HG03039 (cell line): ENCODE results near the gene KRTAP12-2.
"Not testable (repeated sequence)": the region's sequence is repeated elsewhere in the genome, so short reads cannot be mapped to it uniquely, and the experiment has no call there.

Experiments
- ATAC-seq: cut with Tn5 transposase; IDR thresholded peaks from one replicate; pipeline ENCODE4 v1.9.1; 2021; ENCODE audit warnings: mild to moderate bottlenecking, moderate library complexity; ENCODE audit not compliant: unreplicated experiment

The KRTAP12-2 gene

GRCh38 chr21:44653656-44654575 is 12.8 kb downstream of the KRTAP12-2 start:
- no peak for ATAC-seq

DNA sequence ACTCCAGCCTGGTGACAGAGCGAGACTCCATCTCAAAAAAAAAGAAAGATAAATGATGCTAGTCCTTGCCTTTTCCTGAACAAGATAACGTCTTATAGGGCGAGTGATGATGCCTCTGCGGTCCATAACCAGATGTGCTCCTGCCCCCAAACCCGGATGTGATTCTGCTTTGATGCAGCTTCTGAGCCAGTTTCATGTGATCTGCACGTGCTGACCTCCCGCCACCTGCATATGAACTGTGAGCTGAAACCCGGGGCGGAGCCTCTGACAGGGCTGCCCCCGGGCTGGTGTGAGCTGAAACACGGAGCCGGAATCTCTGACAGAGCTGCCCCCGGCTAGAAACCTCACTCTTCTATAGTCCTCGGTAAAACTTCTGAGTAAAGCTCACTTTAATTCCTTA is 13.6 kb downstream of the KRTAP12-2 start:
- ATAC-seq: no peak

DNA sequence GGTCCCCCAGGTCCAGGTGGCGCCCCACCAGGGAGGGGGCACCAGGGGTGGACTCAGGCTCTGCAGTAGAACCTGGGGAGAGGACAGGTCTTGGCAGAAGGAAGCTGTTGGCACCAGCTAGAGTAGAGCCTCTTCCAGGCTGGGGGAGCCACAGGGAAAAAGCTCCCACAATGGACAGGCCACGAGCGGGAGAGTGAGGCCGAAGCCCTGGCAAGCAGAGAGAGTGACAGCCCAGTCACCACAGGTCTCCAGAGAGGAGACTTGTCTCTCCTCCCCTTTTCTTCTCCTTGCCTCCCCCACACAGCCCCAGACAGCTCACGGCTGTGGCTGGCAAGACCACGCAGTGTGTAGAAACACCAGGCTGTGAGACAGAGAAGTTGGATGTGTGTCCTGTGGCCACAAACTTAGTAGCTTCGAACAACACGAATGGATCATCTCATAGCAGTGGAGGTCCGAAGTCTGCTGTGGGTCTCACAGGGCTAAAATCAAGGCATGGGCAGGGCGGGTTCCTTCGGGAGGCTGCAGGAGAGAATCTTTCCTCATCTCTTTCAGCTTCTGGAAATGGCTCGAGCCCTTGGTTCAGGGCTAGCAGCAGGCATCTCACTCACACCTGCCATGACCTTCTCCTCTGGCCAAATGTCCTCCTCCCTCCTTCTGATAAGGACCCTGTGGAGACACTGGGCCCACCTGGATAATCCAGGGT is 15.6 kb downstream of the KRTAP12-2 start:
- no peak for ATAC-seq

DNA sequence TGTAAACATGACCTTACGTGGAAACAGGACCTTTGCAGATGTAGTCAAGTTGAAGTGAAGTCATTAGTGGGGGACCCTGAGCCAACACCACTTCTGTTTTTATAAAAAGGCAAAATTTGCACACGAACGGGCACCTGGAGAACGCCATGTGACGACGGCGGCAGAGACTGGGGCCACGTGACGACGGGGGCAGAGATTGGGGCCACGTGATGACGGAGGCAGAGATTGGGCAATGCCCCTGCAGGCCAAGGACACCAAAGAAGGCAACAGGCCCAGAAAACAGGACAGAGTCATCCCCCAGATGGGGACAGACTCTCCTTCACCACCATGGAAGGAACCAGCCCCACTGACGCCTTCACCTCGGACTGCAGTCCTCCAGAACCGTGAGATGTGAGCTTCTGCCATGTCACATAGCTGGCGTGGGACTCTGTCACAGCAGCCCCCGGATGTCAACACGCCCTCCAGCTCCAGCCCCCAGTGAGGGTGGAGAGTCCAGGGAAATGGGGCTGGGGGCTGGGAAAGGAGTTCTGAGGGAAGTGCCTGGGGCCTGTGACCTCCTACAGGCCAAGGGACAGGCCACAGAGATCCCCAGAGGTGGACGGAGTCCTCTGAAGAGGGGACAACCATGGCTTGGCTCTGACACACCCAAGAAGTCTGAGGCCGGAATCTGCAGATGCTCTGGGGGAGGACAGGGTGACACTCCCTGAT is 16.3 kb downstream of the KRTAP12-2 start:
- no peak for ATAC-seq

- no peak for ATAC-seq
These were observed 17.1 kb downstream of the KRTAP12-2 start for GRCh38 chr21:44649521-44650100.

GRCh38 chr21:44648557-44649311 is 18.0 kb downstream of the KRTAP12-2 start:
- ATAC-seq: no peak

- no peak for ATAC-seq
These were observed 19.5 kb downstream of the KRTAP12-2 start for GRCh38 chr21:44647222-44647552.

DNA sequence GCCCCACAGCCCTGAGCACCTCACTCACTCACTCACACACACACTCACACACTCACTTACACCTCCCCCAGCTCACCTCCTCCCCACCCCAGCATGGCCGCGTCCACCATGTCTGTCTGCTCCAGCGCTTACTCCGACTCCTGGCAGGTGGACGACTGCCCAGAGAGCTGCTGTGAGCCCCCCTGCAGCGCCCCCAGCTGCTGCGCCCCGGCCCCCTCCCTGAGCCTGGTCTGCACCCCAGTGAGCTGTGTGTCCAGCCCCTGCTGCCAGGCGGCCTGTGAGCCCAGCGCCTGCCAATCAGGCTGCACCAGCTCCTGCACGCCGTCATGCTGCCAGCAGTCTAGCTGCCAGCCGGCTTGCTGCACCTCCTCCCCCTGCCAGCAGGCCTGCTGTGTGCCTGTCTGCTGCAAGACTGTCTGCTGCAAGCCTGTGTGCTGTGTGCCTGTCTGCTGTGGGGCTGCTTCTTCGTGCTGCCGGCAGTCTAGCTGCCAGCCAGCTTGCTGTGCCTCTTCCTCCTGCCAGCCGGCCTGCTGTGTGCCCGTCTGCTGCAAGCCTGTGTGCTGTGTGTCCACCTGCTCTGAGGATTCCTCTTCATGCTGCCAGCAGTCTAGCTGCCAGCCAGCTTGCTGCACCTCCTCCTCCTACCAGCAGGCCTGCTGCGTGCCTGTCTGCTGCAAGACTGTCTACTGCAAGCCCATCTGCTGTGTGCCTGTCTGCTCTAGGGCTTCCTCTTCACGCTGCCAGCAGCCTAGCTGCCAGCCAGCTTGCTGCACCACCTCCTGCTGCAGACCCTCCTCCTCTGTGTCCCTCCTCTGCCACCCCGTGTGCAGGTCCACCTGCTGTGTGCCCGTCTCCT is 20.1 kb downstream of the KRTAP12-2 start, which contains the start of gene KRTAP10-11:
Gene KRTAP10-11 (plus strand): TSS at position 49 of the 856 bp plus-strand sequence. CDS start 45 bp downstream, at position 94.
- not testable (repeated sequence) for ATAC-seq

DNA sequence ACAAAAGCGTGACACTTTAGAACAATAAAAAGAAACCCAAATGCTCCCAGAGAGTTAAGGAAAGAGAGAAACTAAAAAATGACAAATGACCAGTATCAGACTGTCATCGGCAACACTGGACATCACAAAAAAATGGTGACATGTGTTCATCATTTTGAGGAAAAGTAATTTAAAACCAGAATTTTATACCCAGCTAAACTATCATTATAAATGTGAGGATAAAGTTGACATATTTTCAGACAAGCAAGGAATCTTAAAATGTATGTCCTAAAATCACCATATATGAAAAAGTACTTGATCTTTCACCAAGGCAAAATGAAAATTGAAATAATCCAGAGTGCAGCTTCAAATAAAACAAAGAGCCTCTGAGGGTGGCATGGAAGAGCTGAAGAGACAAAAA is 21.8 kb downstream of the KRTAP12-2 start:
- ATAC-seq: no peak

DNA sequence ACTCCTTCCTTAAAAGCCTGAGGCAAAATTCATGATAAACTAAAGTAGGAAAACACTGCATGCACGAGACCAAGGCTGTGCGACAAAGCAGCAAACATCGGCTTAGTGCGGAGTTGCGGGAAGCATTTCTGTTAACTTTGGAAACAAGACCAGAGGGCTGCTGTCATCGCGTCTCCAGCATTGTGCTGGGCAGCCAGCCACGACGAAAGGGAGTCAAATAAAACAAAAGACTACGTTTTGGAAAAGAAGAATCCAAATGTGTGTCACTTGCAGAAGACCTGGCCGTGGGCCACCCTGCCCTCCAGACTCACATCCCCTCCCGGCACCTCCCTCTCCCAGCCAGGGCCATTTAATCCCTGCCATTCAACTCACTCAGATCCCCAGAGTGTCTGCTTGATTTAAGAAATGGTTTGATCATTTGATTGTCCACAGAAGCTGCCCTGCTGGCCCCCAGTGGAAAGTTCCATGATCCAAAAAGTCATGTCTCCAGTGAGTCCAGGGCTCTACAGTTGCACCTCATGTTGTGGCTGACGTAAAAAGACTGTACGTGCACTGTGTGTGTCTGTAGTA is 22.9 kb downstream of the KRTAP12-2 start:
- ATAC-seq: no peak

GRCh38 chr21:44640761-44641160 is 26.0 kb downstream of the KRTAP12-2 start:
- ATAC-seq: no peak

GRCh38 chr21:44639331-44639655 is 27.4 kb downstream of the KRTAP12-2 start:
- no peak for ATAC-seq

GRCh38 chr21:44638506-44639330 is 28.0 kb downstream of the KRTAP12-2 start:
- ATAC-seq: not testable (repeated sequence)

DNA sequence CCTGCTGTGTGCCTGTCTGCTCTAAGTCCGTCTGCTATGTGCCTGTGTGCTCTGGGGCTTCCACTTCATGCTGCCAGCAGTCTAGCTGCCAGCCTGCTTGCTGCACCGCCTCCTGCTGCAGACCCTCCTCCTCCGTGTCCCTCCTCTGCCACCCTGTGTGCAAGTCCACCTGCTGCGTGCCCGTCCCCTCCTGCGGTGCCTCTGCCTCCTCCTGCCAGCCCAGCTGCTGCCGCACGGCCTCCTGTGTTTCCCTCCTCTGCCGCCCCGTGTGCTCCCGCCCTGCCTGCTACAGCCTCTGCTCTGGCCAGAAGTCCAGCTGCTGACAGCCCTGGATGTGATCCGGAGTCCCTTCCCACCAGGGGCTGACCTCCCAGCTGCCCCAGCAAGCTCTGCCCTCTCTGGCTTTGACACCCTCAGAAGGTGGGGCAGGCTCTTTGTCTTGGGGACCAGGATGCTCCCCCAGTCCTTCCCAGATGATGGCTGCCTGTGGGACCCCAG is 28.8 kb downstream of the KRTAP12-2 start:
- not testable (repeated sequence) for ATAC-seq

GRCh38 chr21:44637018-44637850 is 29.5 kb downstream of the KRTAP12-2 start, which contains the start of gene KRTAP10-10:
Gene KRTAP10-10, plus strand, starts transcription at chr21:44637356. Its CDS starts 62 bp downstream, at chr21:44637418.
- no peak for ATAC-seq

DNA sequence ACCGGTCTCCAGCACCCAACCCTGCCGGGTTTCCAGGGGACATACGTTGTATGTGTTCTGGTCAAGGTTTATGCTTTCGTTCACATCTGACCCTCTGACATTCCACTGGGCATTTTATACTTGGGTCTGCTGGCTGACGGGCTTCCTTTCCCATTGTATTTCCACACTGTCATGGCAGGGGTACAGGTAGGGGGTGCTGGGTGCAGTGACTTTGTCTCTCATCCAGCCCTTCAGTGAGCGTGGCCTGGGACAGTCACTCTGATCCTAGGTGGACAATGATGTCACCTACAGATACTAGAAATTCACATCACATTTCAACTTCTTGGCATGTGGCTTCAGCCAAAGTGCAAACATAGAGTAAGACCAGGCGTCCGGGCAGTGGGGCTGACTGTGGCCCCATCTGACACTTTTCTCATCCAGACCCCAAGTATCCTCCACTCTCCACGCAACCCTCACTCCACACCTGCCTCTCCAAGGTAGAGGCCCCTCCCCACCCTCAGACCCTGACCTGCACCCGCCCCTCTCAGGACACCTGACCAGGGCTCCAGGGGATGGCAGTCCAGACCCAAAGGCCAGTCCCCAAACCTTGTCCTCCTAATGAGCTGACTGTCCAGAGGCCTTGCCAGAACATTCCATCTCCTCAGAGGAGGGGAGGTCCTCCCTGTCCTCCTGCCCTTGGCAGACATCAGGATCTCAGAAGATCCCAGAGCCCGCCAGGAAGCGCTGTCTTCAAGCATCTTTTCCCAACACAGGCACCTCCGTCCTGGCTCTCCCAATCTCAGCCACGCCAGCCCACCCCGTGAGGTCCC is 30.3 kb downstream of the KRTAP12-2 start:
- ATAC-seq: no peak
